Hepatocyte (in vitro differentiated cells): Measurements from ENCODE around the gene DGCR8.

Experiments
- CTCF ChIP-seq: fragments of 200-600 bp; sonication (generic); IDR thresholded peaks from 2 replicates; pipeline ENCODE4 v1.5.1; 2016; ENCODE audit warnings: antibody characterized with exemption, mild to moderate bottlenecking; ENCODE audit not compliant: poor library complexity
- EZH2 ChIP-seq: fragments of 200-600 bp; sonication (generic); IDR thresholded peaks from 2 replicates; pipeline ENCODE4 v1.6.1; 2016; ENCODE audit warnings: antibody characterized with exemption, mild to moderate bottlenecking, borderline replicate concordance
- EZH2phosphoT487 ChIP-seq: fragments of 200-600 bp; sonication (generic); IDR thresholded peaks from one replicate; pipeline ENCODE4 v1.6.1; 2018; ENCODE audit warnings: antibody characterized with exemption, mild to moderate bottlenecking, low read depth, moderate library complexity; ENCODE audit not compliant: unreplicated experiment, severe bottlenecking

DNA sequence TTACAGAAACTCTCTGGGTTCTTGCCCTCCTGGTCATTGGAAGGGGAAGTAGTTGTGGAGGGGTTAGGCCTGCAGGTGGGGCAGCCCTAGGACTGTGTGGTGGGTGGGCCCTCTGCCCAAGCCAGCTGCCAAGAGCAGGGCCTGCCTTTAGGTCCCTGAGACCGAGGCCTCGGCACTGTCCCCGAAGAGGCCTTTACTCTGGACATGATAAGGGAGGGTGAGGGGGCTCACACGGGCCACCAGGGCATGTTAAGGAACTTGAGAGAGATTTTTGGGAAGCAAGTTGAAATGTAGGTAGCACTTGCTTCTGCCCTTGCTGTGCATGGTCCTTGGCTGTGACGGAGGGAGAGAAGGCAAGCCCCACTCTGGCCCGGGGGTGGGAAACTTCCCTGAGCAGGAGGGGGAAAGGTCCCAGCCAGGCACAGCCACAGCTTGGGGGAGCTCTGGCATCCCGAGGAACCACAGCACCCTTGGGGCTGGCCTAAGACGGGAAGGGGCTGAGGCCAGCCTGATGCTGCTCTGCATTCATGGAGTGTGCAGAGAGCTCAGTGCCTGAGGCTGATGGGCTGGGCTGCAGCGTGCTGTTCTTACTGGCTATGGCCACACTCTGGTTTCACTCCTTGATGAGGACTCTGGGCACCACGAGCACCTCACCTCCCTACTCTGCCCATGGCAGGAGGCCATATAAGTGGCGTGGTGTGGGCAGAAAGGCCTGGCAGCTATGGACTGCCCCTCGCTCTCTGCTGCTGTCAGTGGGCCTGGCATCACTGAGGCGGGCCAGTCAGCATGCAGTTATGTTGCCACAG lies 28.1 kb downstream of the DGCR8 start:
- TF ChIP-seq CTCF (no peak), EZH2 (no peak), EZH2phosphoT487 (no peak)
